H9 (cell line): ENCODE results near the gene COL19A1. TPM values are rescaled to one million over a fixed set of nuclear protein-coding genes. Genes with fewer than 3 reads are reported as not detected.

ENCODE experiments used
- DNase-seq: peaks from one replicate; pipeline ENCODE4 v3.0.0-alpha.2; 2017
- H2AFZ ChIP-seq: one replicate; pipeline ENCODE4 v1.6.1; 2013; ENCODE audit warnings: mild to moderate bottlenecking, low read length, control low read depth, moderate library complexity
- H2AK5ac ChIP-seq: 2 replicates; pipeline ENCODE4 v1.6.1; 2013; ENCODE audit warnings: low read length, control low read depth, mixed read lengths; ENCODE audit not compliant: insufficient read length
- H2BK120ac ChIP-seq: one replicate; pipeline ENCODE4 v1.6.1; 2013; ENCODE audit warnings: low read depth, mild to moderate bottlenecking, low read length, control low read depth, inconsistent platforms; ENCODE audit not compliant: poor library complexity, severe bottlenecking
- H2BK12ac ChIP-seq: 2 replicates; pipeline ENCODE4 v1.6.1; 2013; ENCODE audit warnings: low read length, control low read depth, mixed read lengths, low read depth; ENCODE audit not compliant: insufficient read length
- H2BK15ac ChIP-seq: 2 replicates; pipeline ENCODE4 v1.6.1; 2013; ENCODE audit warnings: low read depth, low read length, control low read depth
- H2BK20ac ChIP-seq: one replicate; pipeline ENCODE4 v1.6.1; 2013; ENCODE audit warnings: low read depth, mild to moderate bottlenecking, low read length, control low read depth, inconsistent platforms; ENCODE audit not compliant: poor library complexity, severe bottlenecking
- H2BK5ac ChIP-seq: 2 replicates; pipeline ENCODE4 v1.6.1; 2013; ENCODE audit warnings: low read length, control low read depth, mixed read lengths; ENCODE audit not compliant: insufficient read length
- H3K14ac ChIP-seq: 2 replicates; pipeline ENCODE4 v1.6.1; 2013; ENCODE audit warnings: low read length, control low read depth; ENCODE audit not compliant: insufficient read depth
- H3K18ac ChIP-seq: 2 replicates; pipeline ENCODE4 v1.6.1; 2013; ENCODE audit warnings: low read depth, mild to moderate bottlenecking, mixed read lengths, low read length, control low read depth; ENCODE audit not compliant: insufficient read length
- H3K23ac ChIP-seq: 2 replicates; pipeline ENCODE4 v1.6.1; 2013; ENCODE audit warnings: low read length, control low read depth, mixed read lengths, low read depth; ENCODE audit not compliant: insufficient read length
- H3K23me2 ChIP-seq: 2 replicates; pipeline ENCODE4 v1.6.1; 2013; ENCODE audit warnings: low read depth, mild to moderate bottlenecking, mixed read lengths, low read length, control low read depth; ENCODE audit not compliant: insufficient read length, poor library complexity, severe bottlenecking
- H3K27ac ChIP-seq: 2 replicates; pipeline ENCODE4 v1.5.1; 2013; ENCODE audit warnings: low read length, control low read depth, mixed read lengths, low read depth; ENCODE audit not compliant: insufficient read length
- H3K27me3 ChIP-seq: 2 replicates; pipeline ENCODE4 v1.6.1; 2013; ENCODE audit warnings: low read length, control low read depth, inconsistent platforms; ENCODE audit not compliant: insufficient read depth
- H3K4ac ChIP-seq: 2 replicates; pipeline ENCODE4 v1.6.1; 2013; ENCODE audit warnings: low read depth, mild to moderate bottlenecking, control low read depth, inconsistent platforms, low read length, moderate library complexity
- H3K4me1 ChIP-seq: 2 replicates; pipeline ENCODE4 v1.6.1; 2013; ENCODE audit warnings: low read length, control low read depth, inconsistent platforms; ENCODE audit not compliant: insufficient read depth
- H3K4me2 ChIP-seq: 2 replicates; pipeline ENCODE4 v1.6.1; 2013; ENCODE audit warnings: low read length, control low read depth, mixed read lengths; ENCODE audit not compliant: insufficient read length, insufficient read depth
- H3K56ac ChIP-seq: 2 replicates; pipeline ENCODE4 v1.6.1; 2013; ENCODE audit warnings: low read depth, mild to moderate bottlenecking, mixed read lengths, low read length, control low read depth; ENCODE audit not compliant: insufficient read length
- H3K79me1 ChIP-seq: 2 replicates; pipeline ENCODE4 v1.6.1; 2013; ENCODE audit warnings: low read depth, mild to moderate bottlenecking, moderate library complexity, low read length, control low read depth, inconsistent platforms; ENCODE audit not compliant: insufficient read depth, poor library complexity, severe bottlenecking
- H3K79me2 ChIP-seq: 2 replicates; pipeline ENCODE4 v1.6.1; 2013; ENCODE audit warnings: low read length, control low read depth, inconsistent platforms; ENCODE audit not compliant: insufficient read depth
- H3K9ac ChIP-seq: 2 replicates; pipeline ENCODE4 v1.6.1; 2013; ENCODE audit warnings: low read length, control low read depth, mixed read lengths; ENCODE audit not compliant: insufficient read length; ENCODE audit errors: extremely low read depth
- H3K9me3 ChIP-seq: one replicate; pipeline ENCODE4 v1.6.1; 2013; ENCODE audit warnings: low read depth, low read length, inconsistent platforms; ENCODE audit not compliant: control insufficient read depth
- H3T11ph ChIP-seq: one replicate; pipeline ENCODE4 v1.6.1; 2013; ENCODE audit warnings: mild to moderate bottlenecking, low read length, control low read depth, inconsistent platforms
- H4K20me1 ChIP-seq: one replicate; pipeline ENCODE4 v1.6.1; 2013; ENCODE audit not compliant: control insufficient read depth, insufficient read length, insufficient read depth
- H4K5ac ChIP-seq: 2 replicates; pipeline ENCODE4 v1.6.1; 2013; ENCODE audit warnings: low read depth, mild to moderate bottlenecking, mixed read lengths, low read length, control low read depth; ENCODE audit not compliant: insufficient read length
- H4K8ac ChIP-seq: replicated peaks from 2 replicates; pipeline ENCODE4 v1.6.1; 2013; ENCODE audit warnings: low read length, control low read depth, mixed read lengths, low read depth; ENCODE audit not compliant: insufficient read length
- H4K91ac ChIP-seq: 2 replicates; pipeline ENCODE4 v1.6.1; 2013; ENCODE audit warnings: low read depth, mild to moderate bottlenecking, moderate library complexity, mixed read lengths, low read length, control low read depth; ENCODE audit not compliant: insufficient read length
- H3K27ac Mint-ChIP-seq, 3 experiments: 2 replicates in 2 of 3; 3 replicates in 1 of 3; pipeline ENCODE4 v1.8.0; 2020 to 2021; ENCODE audit warnings: mixed read lengths in 3 of 3, mild to moderate bottlenecking in 1 of 3, moderate library complexity in 1 of 3
- H3K27me3 Mint-ChIP-seq: 2 replicates; pipeline ENCODE4 v1.8.0; 2021; ENCODE audit warnings: low read depth, mild to moderate bottlenecking, moderate library complexity, mixed read lengths
- H3K36me3 Mint-ChIP-seq, 3 experiments: 2 replicates in 2 of 3; 3 replicates in 1 of 3; pipeline ENCODE4 v1.8.0; 2020 to 2021; ENCODE audit warnings: low read depth in 3 of 3, mixed read lengths in 3 of 3; ENCODE audit not compliant: insufficient read depth in 1 of 3
- H3K4me1 Mint-ChIP-seq, 2 experiments: 2 replicates each; pipeline ENCODE4 v1.8.0; 2020; ENCODE audit warnings: mixed read lengths in 2 of 2
- H3K4me3 Mint-ChIP-seq, 2 experiments: 2 replicates in 1 of 2; 3 replicates in 1 of 2; pipeline ENCODE4 v1.8.0; 2020 to 2021; ENCODE audit warnings: mild to moderate bottlenecking in 2 of 2, mixed read lengths in 2 of 2, moderate library complexity in 1 of 2
- H3K9me3 Mint-ChIP-seq, 2 experiments: 2 replicates in 1 of 2; 3 replicates in 1 of 2; pipeline ENCODE4 v1.8.0; 2020; ENCODE audit warnings: mild to moderate bottlenecking in 2 of 2, mixed read lengths in 2 of 2, moderate library complexity in 1 of 2
- CTCF ChIP-seq: fragments of 200-600 bp; sonication (generic); conservative IDR thresholded peaks from 3 replicates; pipeline ENCODE4 v1.8.0; 2021; ENCODE audit warnings: antibody characterized with exemption, mild to moderate bottlenecking
- WGBS: extraction: QIAGEN DNeasy Blood & Tissue Kit; methylation state at CpG from one replicate; pipeline ENCODE4 v1.1.7; 2013; ENCODE audit warnings: missing lambda C conversion rate, low lambda C conversion rate, mixed read lengths; ENCODE audit not compliant: insufficient read length; ENCODE audit errors: extremely low coverage; 5-methylcytosine and 5-hydroxymethylcytosine counted together
- total RNA-seq: library from RNA; stranded (reverse); gene quantifications from 2 replicates; pipeline ENCODE4 v1.2.1, GENCODE V29; 2021

Gene COL19A1
- total RNA-seq, 1 experiment from 2014 or later, result not detected

DNA sequence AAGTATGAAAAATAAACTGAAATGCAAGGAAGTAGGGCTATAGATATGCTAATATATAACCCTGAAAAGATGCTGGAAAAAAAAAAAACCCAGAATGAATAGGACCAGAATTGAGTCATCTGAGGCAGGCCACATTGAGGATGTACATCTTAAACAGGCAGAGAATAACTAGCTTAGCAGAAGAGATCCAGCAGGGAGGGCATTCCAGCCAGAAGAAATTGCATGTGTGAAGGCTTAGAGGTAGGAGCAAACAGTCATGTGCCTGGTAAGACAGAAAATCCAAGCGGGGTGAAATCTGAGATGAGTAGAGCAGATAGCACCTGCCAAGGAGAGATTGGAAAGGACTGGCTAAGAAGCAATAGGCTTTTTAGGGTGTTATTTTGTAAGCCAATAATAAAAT, 2.6 kb downstream of the COL19A1 start:
- Histone ChIP-seq H3K4ac (no peak overlapping the region), H2BK120ac (no peak overlapping the region), H3K56ac (no peak overlapping the region), H2AFZ (no peak overlapping the region), H2AK5ac (no peak overlapping the region), H3K9ac (no peak overlapping the region), H4K91ac (no peak overlapping the region), H3K23ac (no peak overlapping the region), H2BK15ac (no peak overlapping the region), H4K20me1 (no peaks in the 10 kb centered on the region), H2BK5ac (no peak overlapping the region), H3K23me2 (peaks cover 13% of the 10 kb centered on the region), H3K4me1 (no peaks in the 10 kb centered on the region), H3K79me2 (no peaks in the 10 kb centered on the region), H3K9me3 (no peaks in the 10 kb centered on the region), H2BK12ac (no peak overlapping the region), H3K27me3 (peaks cover 16% of the 10 kb centered on the region; the same call in 1 of the 2 replicates), H4K5ac (no peak overlapping the region), H3K79me1 (no peaks in the 10 kb centered on the region), H3K14ac (no peak overlapping the region), H2BK20ac (no peak overlapping the region), H4K8ac (no peak overlapping the region), H3T11ph (no peak overlapping the region), H3K27ac (no peak overlapping the region), H3K18ac (no peak overlapping the region), H3K4me2 (no peak overlapping the region)
- DNase-seq, result no peak
- WGBS, result no CpG with 5 or more reads among the region's 1 CpG
- Mint-ChIP-seq H3K4me1 (peaks cover 17% of the 10 kb centered on the region in 2 experiments), H3K27me3 (peaks cover 62% of the 10 kb centered on the region), H3K9me3 (no peaks in the 10 kb centered on the region), H3K27ac (no peak overlapping the region), H3K36me3 (no peaks in the 10 kb centered on the region), H3K4me3 (no peak overlapping the region)
- no peak for TF ChIP-seq CTCF
